H54 (cell line): ENCODE measurements around the gene PCDHB10.
"Not testable (repeated sequence)": the region's sequence is repeated elsewhere in the genome, so short reads cannot be mapped to it uniquely, and the experiment has no call there.

Source experiments
- DNase-seq: peaks from one replicate; pipeline ENCODE4 v3.0.0; 2011; ENCODE audit warnings: low spot score, mixed read lengths; ENCODE audit not compliant: insufficient read length
- FAIRE-seq: peaks from 3 replicates; lab custom pipeline; 2011; peaks lifted over from hg19 to GRCh38; lab: Jason Lieb, UNC
- POLR2A ChIP-seq: IDR thresholded peaks from 2 replicates; pipeline ENCODE4 v1.6.1; 2011; ENCODE audit warnings: low read depth, mild to moderate bottlenecking, low read length

PCDHB10 gene

DNA sequence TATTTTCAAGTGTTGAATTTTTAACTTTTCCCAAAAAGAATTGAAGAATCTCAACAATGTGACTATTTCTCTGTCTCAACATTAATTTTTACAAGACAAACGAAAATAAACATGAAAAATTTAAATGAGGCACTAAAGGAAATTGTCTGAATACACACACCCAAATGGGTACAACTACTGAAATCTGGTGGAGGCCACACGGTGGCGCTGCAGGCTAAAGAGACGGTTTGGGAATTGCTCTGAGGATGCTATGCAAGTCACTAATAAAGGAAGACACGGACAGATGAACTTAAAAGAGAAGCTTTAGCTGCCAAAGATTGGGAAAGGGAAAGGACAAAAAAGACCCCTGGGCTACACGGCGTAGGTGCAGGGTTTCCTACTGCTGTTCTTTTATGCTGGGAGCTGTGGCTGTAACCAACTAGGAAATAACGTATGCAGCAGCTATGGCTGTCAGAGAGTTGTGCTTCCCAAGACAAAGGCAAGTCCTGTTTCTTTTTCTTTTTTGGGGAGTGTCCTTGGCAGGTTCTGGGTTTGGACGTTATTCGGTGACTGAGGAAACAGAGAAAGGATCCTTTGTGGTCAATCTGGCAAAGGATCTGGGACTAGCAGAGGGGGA is at the start of gene PCDHB10:
TSS of gene PCDHB10 (plus strand) at position 244 of the 616 bp plus-strand sequence. CDS start at position 444, 200 bp downstream.
- FAIRE-seq (no peak), DNase-seq (peak; percentile 79)
- TF ChIP-seq POLR2A: no peak

DNA sequence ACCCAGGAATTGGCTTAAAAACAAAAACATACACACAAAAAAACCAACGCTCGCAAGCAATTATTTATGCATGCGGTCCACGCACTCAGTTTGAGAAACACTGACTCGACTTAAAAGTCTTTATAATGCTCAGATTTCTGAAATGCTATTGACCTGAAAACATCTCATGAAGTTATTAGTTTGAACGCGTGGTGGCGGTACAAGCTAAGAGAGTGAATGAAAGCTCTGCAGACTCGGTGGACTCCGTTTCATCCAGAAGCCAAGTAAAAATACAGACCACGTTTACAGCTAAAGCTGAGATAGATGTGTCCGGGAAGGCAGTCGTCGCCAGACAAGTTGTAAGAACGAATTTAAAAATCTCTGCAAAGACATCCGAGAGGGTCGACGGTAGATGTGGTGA is 42.3 kb upstream of the PCDHB10 start, which contains the start of gene PCDHB6:
TSS of gene PCDHB6 (plus strand) at position 246 of the 400 bp plus-strand sequence. CDS start 201 bp downstream, outside the sequence.
- FAIRE-seq: no peak
- no peak for DNase-seq
- TF ChIP-seq POLR2A: no peak

DNA sequence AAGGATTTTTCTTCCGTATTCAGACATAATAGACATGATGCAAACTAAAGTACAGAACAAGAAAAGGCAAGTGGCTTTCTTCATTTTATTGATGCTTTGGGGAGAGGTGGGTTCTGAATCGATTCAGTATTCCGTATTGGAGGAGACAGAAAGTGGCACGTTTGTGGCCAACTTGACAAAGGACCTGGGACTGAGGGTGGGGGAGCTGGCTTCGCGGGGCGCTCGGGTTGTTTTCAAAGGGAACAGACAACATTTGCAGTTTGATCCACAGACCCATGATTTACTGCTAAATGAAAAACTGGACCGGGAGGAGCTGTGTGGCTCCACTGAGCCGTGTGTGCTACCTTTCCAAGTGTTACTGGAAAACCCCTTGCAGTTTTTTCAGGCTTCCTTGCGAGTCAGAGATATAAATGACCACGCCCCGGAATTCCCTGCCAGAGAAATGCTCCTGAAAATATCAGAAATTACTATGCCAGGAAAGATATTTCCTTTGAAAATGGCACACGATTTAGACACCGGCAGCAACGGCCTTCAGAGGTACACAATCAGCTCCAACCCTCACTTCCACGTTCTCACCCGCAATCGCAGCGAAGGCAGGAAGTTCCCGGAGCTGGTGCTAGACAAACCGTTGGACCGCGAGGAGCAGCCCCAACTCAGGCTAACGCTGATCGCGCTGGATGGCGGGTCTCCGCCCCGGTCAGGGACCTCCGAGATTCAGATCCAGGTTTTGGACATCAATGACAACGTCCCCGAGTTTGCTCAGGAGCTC is 41.7 kb upstream of the PCDHB10 start:
- TF ChIP-seq POLR2A: no peak
- FAIRE-seq (no peak), DNase-seq (no peak)

DNA sequence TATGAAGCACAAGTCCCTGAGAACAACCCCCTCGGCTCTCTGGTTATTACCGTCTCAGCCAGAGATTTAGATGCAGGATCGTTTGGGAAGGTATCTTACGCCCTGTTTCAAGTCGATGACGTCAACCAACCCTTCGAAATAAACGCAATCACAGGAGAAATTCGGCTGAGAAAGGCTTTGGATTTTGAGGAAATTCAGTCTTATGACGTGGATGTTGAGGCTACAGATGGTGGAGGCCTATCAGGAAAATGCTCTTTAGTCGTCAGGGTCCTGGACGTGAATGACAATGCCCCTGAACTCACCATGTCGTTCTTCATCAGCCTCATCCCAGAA is 41.2 kb upstream of the PCDHB10 start:
- no peak for TF ChIP-seq POLR2A
- DNase-seq: no peak
- no peak for FAIRE-seq

DNA sequence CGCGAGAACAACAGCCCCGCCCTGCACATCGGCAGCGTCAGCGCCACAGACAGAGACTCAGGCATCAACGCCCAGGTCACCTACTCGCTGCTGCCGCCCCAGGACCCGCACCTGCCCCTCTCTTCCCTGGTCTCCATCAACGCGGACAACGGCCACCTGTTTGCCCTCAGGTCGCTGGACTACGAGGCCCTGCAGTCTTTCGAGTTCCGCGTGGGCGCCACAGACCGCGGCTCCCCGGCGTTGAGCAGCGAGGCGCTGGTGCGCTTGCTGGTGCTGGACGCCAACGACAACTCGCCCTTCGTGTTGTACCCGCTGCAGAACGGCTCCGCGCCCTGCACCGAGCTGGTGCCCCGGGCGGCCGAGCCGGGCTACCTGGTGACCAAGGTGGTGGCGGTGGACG is 40.5 kb upstream of the PCDHB10 start:
- FAIRE-seq, DNase-seq: not testable (repeated sequence)

DNA sequence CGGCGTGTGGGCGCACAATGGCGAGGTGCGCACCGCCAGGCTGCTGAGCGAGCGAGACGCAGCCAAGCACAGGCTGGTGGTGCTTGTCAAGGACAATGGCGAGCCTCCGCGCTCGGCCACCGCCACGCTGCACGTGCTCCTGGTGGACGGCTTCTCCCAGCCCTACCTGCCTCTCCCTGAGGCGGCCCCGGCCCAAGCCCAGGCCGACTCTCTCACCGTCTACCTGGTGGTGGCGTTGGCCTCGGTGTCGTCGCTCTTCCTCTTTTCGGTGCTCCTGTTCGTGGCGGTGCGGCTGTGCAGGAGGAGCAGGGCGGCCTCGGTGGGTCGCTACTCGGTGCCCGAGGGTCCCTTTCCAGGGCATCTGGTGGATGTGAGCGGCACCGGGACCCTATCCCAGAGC is 40.1 kb upstream of the PCDHB10 start:
- not testable (repeated sequence) for FAIRE-seq, DNase-seq

DNA sequence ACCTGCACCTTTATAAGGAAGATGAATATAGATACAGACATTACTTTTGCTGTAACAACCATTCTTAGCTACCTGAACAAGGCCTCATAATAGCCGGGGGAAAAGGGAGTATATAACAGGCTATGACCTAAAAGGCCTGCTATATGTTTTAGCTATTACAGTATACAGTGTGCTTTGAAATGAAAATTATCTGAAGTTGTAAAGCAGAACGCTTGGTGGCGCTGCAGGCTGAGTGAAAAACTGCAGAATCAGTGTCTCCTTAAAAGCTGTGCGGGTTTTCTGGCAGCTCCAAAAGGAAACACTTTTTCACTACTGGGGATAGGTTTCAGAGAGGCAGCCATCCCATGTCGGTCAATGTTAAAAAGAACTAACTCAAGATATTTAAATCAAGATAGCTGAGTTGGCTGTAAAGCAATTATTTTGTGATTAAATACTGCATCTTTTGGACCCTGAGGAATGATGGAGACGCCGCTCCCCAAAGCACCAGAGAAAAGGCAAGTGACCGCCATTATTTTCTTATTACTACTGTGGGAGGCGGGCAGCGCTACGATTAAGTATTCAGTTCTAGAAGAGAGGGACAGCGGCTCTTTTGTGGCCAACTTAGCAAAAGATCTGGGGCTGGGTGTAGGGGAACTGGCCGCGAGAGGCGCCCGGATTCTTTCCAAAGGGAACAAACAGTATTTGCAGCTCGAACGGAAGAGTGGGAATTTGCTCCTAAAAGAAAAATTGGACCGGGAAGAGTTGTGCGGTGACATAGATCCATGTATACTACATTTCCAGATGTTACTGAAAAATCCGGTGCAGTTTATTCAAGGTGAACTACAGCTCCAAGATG is 36.4 kb upstream of the PCDHB10 start:
- DNase-seq: peak; percentile 67
- TF ChIP-seq POLR2A: no peak
- FAIRE-seq: peak; percentile 87

DNA sequence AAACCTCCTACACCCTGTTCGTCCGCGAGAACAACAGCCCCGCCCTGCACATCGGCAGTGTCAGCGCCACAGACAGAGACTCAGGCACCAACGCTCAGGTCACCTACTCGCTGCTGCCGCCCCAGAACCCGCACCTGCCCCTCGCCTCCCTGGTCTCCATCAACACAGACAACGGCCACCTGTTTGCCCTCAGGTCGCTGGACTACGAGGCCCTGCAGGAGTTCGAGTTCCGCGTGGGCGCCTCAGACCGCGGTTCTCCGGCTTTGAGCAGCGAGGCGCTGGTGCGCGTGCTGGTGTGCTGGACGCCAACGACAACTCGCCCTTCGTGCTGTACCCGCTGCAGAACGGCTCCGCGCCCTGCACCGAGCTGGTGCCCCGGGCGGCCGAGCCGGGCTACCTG is 34.8 kb upstream of the PCDHB10 start:
- not testable (repeated sequence) for FAIRE-seq, DNase-seq

DNA sequence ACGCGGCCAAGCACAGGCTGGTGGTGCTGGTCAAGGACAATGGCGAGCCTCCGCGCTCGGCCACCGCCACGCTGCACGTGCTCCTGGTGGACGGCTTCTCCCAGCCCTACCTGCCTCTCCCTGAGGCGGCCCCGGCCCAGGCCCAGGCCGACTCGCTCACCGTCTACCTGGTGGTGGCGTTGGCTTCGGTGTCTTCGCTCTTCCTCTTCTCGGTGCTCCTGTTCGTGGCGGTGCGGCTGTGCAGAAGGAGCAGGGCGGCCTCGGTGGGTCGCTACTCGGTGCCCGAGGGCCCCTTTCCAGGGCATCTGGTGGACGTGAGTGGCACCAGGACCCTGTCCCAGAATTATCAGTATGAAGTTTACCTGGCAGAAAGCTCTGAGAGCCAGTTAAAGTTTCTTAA is 34.3 kb upstream of the PCDHB10 start:
- FAIRE-seq, DNase-seq: not testable (repeated sequence)

DNA sequence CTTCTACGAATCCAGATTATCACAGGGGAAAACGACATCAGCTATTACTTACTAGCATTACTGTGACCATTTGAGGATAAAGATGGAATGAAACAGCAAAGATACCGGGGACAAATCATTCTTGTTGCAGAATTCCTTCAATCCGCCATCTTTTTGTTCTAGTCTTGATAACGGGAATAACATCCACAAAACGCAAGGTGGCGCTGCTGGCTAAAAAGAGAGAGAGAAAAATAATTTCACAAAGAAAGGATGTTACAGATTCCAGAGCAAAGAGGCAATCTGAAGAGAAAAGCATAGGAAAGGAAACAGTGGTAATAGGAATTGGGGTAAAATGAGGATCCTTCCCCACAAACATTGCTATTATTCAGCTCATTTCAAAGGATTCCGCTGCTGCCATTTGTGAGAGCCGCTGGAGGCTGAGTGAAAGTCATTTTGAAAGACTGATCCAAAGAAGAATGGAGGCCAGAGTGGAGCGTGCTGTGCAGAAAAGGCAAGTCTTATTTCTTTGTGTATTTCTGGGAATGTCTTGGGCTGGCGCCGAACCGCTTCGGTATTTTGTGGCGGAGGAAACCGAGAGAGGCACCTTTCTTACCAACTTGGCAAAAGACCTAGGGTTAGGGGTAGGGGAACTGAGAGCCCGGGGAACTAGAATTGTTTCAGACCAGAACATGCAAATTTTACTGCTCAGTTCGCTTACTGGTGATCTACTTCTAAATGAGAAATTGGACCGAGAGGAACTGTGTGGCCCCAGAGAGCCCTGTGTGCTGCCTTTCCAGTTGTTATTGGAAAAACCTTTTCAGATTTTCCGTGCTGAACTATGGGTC is 19.6 kb upstream of the PCDHB10 start, which contains the start of gene PCDHB7:
TSS of gene PCDHB7 (plus strand) at position 264 of the 824 bp plus-strand sequence. CDS start at position 456, 192 bp downstream.
- TF ChIP-seq POLR2A: no peak
- DNase-seq (peak; percentile 51), FAIRE-seq (peak; percentile 93)

DNA sequence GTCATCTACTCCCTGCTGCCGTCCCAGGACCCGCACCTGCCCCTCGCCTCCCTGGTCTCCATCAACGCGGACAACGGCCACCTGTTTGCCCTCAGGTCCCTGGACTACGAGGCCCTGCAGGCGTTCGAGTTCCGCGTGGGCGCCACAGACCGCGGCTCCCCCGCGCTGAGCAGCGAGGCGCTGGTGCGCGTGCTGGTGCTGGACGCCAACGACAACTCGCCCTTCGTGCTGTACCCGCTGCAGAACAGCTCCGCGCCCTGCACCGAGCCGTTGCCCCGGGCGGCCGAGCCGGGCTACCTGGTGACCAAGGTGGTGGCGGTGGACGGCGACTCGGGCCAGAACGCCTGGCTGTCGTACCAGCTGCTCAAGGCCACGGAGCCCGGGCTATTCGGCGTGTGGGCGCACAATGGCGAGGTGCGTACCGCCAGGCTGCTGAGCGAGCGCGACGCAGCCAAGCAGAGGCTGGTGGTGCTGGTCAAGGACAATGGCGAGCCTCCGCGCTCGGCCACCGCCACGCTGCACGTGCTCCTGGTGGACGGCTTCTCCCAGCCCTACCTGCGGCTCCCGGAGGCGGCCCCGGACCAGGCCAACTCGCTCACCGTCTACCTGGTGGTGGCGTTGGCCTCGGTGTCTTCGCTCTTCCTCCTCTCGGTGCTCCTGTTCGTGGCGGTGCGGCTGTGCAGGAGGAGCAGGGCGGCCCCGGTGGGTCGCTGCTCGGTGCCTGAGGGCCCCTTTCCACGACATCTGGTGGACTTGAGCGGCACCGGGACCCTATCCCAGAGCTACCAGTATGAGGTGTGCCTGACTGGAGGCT is 17.7 kb upstream of the PCDHB10 start:
- DNase-seq, FAIRE-seq: not testable (repeated sequence)

DNA sequence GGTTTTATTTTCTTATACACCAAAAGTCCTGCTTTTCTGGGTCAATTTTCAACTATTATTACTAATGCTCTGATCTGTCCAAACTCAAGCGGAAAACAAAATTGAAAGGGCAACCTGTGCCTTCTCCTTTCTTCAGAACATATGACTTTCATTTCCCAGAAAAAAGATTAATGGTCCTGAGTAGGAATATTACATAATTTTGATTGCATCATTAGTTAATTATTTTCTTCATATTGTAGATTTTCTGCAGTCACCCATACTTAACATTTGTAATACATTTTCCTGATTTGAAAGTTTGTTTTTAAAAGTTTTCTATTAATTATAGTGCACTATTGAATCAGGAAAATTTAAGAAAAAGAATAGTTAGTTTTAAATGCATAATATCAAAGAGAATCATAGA is 16.2 kb upstream of the PCDHB10 start:
- DNase-seq (no peak), FAIRE-seq (no peak)
- no peak for TF ChIP-seq POLR2A

DNA sequence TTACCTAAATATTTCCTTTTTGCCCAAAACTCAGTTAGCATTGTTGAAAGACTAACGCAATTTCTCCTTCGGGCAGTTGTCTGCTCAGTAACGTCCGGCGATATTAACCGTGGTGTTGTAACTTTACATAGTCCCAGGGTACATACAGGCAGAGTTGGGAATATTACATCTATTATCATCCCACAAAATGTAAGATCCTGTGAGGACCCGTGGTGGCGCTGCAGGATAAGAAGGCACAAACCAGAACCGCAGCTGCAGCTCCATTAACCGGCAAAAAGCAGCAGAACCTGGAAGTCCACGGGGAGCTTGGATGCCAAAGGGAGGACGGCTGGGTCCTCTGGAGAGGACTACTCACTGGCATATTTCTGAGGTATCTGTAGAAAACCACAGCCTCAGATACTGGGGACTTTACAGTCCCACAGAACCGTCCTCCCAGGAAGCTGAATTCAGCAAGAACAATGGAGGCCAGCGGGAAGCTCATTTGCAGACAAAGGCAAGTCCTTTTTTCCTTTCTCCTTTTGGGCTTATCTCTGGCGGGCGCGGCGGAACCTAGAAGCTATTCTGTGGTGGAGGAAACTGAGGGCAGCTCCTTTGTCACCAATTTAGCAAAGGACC is 14.5 kb upstream of the PCDHB10 start, which contains the start of gene PCDHB8:
TSS of gene PCDHB8 (plus strand) at position 214 of the 615 bp plus-strand sequence. CDS start at position 459, 245 bp downstream.
- peak; percentile 74 for FAIRE-seq

DNA sequence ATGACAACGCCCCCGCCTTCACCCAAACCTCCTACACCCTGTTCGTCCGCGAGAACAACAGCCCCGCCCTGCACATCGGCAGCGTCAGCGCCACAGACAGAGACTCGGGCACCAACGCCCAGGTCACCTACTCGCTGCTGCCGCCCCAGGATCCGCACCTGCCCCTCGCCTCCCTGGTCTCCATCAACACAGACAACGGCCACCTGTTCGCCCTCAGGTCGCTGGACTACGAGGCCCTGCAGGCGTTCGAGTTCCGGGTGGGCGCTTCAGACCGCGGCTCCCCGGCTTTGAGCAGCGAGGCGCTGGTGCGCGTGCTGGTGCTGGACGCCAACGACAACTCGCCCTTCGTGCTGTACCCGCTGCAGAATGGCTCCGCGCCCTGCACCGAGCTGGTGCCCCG is 12.8 kb upstream of the PCDHB10 start:
- DNase-seq, FAIRE-seq: not testable (repeated sequence)

More for the DNA sequence above, 14.5 kb upstream of the PCDHB10 start, which contains the start of gene PCDHB8:
- DNase-seq: peak; percentile 59

DNA sequence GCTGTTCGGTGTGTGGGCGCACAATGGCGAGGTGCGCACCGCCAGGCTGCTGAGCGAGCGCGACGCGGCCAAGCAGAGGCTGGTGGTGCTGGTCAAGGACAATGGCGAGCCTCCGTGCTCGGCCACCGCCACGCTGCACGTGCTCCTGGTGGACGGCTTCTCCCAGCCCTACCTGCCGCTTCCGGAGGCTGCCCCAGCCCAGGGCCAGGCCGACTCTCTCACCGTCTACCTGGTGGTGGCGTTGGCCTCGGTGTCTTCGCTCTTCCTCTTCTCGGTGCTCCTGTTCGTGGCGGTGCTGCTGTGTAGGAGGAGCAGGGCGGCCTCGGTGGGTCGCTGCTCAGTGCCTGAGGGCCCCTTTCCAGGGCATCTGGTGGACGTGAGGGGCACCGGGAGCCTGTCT is 12.3 kb upstream of the PCDHB10 start:
- not testable (repeated sequence) for FAIRE-seq, DNase-seq
